Glomerular endothelial cell (primary cell): Measurements from ENCODE around the gene NHP2. TPM values are rescaled to one million over a fixed set of nuclear protein-coding genes. Genes with fewer than 3 reads are reported as not detected.
"Not testable (repeated sequence)": the region's sequence is repeated elsewhere in the genome, so short reads cannot be mapped to it uniquely, and the experiment has no call there.

Source experiments
- DNase-seq: peaks from one replicate; pipeline ENCODE4 v3.0.0-alpha.2; 2011; ENCODE audit warnings: low read depth, low spot score; ENCODE audit errors: extremely low read depth
- total RNA-seq: library from RNA; depleted of rRNA; stranded (reverse); fragments of >200 nt; gene quantifications from 2 replicates; pipeline ENCODE4 v1.2.3, GENCODE V29; 2015

NHP2 gene
- total RNA-seq, 1 donor from 2014 or later = 242 TPM

DNA sequence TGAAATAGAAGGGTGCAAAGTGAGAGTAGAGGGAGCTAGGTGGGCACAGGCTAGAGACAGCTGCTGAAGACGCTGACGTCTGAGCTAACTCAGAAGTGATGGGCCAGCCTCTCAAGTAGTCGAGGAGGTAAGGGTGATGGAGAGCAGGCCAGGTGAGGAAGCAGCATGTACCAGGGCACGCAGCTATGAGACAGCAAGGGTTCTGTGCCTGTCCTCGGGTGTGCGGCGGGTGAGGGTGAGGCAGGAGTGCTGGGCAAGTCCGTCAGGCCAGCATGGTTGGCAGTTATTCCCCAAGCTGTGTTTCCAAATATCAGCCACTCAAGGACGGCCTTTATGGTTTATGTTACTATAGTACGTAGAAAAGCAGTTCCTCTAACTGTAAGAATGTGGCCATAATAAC is 16.7 kb downstream of the NHP2 start:
- DNase-seq = no peak

DNA sequence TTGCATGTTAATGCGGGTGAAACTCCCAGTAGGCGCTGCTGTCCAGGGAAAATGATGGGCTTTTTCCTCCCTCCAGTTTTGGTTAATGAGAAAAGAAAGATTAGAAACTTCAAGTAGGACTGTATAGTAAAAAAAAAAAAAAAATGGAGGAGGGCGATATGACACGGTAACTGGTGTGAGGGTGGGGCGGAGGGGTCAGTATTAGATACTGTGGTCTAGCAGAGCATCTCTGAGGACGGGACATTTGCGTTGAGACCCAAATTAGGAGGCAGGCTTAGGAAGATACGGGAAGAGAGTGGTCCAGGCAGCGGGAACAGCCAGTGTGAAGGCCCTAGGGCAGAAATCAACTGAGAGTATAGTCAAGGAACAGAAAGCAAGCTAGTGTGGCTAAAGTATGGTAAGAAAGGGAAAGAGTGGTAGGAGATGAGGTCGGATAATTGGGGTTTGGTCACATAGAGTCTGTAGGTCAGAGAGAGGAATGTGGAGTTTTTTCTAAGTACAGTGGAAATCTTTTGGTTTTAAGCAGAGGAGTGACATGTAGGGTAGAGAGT is 22.2 kb downstream of the NHP2 start:
- no peak for DNase-seq

DNA sequence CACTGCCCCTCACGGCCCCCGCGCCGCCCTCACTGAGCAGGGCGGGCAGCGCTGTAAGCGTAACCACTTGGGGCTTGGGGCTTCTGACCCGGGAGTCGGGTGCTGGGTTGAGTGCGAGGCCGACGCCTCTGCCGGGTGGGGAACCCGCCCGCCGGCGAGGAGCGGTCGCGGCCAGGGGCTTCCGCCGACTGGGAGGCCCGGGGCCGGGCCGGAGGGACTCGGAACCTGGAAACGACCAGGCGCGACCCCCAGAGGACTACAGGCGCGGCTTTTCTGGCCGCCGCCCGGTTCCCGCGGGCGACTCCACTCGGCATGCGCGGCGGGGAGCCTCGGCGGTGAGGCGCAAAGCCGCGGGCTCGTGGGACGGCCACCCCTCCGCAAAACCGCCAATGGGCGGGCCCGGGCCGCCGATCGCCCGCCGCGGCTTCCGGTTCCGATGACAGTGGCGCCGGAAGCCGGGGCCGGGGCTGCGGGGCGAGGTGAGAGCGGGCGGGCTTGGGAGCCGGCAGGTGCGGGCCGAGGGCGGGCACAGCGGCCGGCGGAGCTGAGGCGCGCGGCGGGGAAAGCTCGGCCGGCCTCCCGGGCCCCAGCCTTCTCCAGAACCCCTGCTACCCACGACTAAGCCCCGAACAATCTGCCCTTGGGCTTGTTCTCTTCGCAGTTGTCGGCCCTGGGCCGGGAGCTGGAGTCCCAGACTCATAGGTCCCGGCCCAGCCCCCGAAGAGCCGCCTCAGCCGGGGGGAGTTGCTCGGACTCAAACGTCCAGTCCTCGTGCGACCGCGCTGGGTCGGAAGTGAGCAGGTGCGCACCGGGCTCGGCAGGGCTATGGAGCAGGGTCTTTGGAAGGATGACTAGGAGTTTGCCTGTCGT is 22.9 kb downstream of the NHP2 start, which contains the start of gene RMND5B:
TSS of gene RMND5B (plus strand) at position 439 of the 870 bp plus-strand sequence. CDS start 7,106 bp downstream, outside the sequence.
- no peak for DNase-seq

DNA sequence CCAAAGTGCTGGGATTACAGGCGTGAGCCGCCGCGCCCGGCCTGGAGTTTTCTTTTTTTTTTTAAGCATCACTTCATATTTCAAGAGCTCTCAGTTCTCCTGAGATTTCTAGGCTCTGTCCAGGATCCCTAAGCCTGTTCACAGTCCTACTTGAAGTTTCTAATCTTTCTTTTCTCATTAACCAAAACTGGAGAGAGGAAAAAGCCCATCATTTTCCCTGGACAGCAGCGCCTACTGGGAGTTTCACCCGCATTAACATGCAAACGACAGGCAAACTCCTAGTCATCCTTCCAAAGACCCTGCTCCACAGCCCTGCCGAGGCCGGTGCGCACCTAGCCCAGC is 23.5 kb downstream of the NHP2 start:
- DNase-seq = not testable (repeated sequence)

DNA sequence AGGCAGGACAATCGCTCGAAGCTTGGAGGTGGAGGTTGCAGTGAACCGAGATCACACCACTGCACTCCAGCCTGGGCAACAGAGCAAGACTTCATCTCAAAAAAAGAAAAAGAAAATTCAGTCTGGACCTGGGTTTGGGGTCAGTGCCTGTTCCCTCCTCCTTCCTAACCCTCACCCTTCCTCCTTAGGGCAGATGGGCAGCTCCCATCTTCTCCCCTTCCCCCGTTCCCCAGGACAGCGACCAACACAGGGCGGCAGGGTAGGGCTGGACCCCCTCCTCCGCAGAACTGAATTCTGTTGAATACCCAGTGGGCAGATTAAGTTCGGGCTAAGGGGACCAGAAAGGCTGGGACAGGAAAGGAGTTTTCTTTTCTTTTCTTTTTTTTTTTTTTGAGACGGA is 24.4 kb downstream of the NHP2 start:
- no peak for DNase-seq

DNA sequence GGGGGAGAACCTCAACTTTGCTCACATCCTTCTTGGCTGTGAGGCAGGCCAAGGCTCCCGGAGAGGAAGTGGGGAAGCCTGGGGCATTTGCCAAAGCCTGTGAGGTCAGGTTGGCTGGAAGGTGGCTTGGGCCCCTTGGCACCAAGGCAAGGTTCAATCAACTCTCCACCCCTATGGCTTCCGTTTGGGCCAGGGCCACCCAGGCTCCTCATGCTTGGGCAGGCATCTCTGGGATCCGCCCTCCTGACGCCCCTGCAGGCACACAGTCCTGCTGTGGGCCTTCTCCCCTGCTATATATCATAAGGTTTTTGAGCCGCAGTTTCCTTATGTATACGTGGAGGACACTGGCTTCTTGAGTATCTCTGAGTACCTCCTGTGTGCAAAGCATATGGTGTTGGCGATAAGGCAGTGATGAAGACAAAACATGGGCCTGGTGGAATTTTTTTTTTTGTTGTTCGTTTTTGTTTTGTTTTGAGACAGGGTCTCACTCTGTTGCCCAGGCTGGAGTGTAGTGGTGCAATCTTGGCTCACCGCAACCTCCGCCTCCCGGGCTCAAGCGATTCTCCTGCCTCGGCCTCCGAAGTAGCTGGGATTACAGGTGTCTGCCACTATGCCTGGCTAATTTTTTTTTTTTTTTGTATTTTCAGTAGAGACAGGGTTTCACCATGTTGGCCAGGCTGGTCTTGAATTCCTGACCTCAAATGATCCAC is 26.2 kb downstream of the NHP2 start:
- not testable (repeated sequence) for DNase-seq

DNA sequence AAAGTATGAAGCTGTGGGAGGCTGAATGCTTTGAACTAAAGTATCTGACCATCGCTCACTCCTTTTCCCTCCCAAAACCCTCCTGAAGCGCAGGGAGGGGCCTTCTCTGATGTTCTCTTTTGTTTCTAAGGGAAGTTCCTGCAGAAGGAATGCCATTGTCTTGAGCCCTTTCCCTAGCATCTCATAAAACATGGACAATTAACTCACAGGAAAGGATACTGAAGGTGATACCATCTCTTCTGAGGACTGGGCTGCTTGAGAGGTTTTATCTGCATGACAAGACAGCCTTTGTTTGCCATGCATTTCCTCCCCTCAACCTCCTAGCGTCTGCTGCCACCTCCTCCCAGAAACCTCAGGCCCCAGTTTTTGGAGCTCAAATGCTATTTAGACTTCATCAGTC is 27.1 kb downstream of the NHP2 start:
- no peak for DNase-seq

DNA sequence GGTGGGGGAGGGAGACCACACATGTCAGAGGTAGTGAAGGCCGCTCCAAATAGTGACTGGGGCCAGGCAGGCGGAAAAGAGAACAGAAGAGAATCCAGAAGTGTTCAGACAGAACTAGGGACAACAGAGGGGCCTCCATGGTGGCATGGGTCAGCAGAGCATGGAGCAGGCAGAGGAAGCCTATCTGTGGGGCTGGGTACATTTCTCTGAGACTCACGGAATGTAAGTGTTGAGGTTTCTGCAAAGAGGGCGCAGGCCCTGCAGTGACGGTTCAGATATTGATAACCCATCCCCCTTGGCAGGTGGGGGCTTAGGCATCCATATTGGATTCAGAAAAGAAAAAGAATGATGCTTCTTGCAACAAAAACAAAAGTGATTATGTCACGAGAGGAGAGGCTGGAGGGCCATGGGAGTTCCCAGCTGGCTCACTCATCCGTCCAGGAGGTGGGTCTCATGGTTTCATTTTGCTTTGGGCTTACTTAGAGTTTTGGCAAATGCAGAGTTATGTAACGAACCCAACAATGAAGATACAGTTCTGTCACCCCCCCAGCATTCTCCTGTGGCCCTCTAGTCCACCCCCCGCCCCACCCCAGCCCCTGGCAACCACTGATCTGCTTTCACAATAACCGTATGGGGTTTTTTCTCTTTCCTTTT is 28.3 kb downstream of the NHP2 start:
- DNase-seq = no peak

DNA sequence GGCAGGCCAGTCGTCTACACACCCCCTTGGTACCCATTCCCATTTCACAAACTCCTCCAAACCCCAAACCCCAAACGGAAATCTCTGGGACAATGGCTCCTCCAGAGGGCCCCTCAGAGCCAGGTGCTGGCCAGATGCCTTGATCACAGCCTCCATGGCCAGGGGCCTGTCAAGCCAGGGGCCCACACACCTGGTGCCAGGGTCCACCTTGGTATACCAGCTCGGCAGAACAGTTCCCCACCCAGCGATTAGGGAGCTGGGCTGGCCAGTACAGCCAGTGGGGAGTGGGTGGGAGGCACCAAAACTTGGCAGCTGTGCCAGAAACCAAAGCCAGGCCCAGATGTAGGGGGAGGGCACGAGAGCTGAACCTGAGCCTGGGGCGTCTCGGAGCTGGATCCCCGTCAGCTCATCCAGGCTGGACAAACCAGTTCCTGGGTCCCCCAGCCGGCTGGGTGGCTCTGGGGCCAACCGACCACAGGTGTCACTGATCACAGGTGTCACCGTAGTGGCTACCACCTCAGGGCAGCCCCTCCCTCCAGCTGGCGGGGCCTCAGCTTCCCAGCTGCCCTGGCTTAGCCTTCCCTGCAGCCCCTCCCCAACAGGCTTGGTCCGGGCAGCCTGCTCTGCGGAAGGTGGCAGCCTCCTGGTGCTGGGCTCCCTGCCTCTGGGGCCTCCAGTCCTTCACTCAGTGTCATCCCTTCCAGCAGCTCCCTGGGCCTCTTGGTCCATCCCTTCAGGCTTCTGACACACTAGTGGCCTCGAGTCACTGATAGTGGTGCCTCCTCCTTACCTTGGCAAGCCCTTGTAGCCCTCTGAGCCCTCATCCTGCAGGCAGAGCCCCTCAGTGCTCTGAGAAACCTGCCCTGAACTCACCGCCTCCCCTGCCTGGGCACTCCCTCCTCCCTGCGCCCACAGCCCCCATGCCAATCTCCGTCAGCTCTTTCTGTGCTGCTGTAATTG is 29.4 kb downstream of the NHP2 start:
- DNase-seq = no peak

DNA sequence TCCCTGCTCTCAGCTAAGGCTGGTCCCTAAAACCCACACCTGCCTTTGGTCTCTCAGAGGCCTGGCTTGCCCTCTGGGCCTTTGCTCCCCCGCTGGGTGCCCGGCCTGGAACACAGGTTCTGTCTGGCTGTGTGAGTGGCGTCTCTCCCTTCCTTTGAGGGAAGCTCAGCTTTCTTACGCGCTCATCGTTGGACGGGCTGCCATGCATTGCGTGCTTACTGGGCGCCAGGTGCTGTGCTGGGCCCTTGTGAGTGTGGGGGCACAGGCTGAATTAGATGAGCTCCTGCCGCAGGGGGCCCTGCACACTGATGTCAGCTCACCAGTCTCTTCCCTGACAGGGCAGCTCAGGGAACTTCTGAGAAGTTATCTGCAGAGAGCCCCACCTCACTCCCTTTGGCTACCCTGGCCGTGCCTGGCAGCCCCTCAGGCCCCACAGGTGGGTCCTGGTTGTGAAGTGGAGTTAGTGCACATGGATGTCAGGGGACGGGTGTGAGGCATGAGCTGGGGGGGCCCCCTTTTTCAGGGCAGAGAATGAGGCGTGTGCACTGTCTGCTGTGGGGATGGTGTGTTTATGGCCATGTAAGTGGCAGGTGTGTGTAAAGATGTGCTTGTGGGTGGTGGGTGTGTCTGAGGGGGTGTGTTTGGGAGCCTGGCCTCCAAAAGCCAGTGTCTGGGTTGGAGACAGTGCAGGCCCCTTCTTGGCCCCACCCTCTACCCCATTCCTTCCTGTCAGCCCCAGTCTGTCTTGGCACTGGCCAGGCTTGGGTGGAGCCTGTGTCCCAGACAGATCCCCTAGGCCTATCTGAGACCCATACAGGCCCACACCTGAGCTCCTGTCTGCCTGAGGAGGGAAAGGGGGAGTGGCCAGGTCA is 30.4 kb downstream of the NHP2 start:
- DNase-seq = no peak

DNA sequence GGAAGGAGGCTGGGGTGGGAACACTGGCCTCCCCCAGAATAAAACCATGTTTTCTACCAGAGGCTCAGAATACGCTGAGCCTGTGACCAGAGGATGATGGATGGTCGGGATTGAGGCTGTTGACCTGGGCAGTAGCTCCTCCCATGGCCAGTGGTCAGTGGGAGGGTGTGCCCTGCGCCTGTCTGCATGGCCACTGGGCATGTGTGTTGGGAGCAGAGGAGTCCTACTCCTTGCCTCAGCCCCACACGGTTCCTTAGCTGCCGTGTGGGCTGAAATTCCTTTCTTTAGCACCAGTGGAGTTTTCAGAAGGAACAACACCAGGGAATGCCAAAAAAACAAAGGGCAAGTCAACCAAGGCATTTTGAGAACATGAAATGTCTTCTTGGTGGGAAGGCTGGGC is 31.3 kb downstream of the NHP2 start:
- no peak for DNase-seq

DNA sequence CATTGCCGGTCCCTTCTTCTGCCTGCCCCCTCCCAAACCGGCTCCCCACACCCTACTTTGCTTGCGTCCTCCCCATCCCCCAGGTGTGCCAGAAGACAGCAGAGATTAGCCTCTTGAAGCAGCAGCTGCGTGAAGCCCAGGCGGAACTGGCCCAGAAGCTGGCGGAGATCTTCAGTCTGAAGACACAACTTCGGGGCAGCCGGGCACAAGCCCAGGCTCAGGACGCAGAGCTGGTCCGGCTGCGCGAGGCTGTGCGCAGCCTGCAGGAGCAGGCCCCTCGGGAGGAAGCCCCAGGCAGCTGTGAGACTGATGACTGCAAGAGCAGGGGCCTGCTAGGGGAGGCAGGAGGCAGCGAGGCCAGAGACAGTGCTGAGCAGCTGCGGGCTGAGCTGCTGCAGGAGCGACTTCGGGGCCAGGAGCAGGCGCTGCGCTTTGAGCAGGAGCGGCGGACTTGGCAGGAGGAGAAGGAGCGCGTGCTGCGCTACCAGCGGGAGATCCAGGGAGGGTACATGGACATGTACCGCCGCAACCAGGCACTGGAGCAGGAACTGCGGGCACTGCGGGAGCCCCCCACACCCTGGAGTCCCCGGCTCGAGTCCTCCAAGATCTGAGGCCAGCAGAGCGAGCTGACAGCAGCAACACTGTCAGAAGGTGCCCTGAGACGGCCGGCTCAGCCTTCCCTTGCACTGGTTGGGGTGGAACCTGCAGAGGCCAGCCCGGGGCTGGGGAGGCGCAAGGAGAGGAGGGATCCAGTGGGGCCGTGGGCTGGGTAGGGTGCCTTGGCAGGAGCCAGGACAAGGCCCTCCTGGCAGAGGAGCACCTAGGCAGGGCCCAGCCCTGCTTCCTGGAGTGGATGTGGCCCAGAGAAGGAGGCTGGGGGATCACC is 32.1 kb downstream of the NHP2 start:
- no peak for DNase-seq

DNA sequence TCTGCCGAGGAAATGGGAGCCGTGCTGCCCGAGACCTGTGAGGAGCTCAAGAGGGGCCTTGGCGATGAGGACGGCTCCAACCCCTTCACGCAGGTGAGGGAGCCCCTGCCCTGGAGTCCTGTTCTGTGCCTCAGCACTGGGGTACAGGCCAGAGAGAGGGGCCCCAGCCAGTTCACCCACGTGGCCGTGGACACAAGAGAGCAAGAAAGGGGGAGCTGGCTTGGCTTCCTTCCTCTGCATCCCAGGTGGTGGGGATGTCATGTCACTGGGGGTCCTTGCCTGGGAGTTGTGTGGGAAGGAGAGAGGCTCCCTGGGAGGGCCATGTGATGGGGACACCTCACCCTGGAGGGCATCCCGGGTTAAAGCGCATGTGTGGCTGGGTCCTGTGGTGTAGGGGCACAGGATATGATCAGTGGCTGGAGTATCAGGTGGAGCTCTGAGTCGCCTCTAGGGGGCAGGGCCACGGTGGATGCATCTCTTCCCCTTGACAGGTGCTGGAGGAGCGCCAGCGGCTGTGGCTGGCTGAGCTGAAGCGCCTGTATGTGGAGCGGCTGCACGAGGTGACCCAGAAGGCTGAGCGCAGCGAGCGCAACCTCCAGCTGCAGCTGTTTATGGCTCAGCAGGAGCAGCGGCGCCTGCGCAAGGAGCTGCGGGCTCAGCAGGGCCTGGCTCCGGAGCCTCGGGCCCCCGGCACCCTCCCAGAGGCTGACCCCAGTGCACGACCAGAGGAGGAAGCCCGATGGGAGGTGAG is 32.9 kb downstream of the NHP2 start:
- DNase-seq = no peak

DNA sequence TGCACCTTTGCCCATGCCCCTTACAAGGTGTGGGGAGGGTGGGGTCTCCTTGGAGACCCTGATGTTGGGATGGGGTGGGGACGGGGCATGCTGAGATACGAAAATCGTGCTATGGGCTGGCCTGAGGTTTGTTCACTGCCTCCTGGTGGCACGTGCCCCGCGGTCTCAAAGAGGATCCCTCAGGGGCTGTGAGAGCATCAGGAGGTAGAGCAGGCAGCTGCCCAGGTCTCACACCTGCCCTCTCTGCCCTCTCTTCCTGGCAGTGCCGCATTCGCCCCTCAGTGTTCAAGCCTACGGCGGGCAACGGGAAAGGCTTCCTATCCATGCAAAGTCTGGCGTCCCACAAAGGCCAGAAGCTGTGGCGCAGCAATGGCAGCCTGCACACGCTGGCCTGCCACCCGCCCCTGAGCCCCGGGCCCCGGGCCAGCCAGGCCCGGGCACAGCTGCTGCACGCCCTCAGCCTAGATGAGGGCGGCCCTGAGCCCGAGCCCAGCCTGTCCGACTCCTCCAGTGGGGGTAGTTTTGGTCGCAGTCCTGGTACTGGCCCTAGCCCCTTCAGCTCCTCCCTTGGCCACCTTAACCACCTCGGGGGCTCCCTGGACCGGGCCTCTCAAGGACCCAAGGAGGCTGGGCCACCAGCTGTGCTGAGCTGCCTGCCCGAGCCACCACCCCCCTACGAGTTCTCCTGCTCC is 33.6 kb downstream of the NHP2 start:
- DNase-seq = no peak

DNA sequence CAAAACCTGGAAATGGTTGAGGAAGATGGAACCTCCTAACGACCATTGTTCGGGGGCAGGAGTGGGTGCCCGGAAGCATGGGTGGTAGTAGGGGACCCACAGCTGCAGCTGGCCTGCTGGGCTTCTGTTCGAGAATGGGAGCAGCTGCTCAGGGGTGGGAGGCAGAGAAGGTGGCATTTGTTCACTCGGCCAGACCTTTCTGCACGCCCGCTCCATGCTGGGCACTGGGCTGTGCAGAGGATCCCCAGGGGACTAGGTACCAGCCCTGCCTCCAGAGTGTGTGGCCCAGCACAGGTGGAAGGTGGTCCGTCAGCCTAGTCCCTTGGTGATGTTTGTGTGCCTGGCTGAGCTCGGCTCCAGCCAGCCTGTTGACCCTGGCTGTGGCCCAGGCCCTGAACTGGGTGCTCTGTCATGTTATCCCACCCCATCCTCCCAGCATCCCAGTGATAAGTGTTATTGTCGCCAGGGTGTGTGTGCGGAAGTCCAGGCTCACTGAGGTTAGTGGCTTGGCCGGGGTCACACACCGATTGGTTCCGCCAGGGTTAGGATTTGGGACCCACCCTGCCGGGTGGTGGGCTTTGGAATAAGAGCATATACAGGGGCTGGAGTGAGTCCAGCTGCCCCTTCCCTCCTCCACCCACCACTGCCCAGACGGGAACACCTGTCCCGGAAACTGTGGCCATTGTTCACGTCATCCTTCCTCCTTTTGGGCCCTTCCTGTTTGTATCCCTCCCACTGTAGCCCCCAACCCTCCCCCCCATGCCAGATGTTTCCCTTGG is 35.6 kb downstream of the NHP2 start:
- DNase-seq = peak; percentile 27
